A549 (cell line): ENCODE data around the gene FBXL15. TPM values are rescaled to one million over a fixed set of nuclear protein-coding genes. Genes with fewer than 3 reads are reported as not detected.

Experiments used
- ATAC-seq, 2 experiments: fragments of 200-7000 bp in 1 of 2; fragments of >200 bp in 1 of 2; cut with Nextera tagmentation in 1 of 2; cut with Tn5 transposase in 1 of 2; 3 replicates each; pipeline versions ENCODE4 v1.8.0 to v1.9.1; 2018 to 2020; ENCODE audit warnings: mild to moderate bottlenecking in 1 of 2, moderate library complexity in 1 of 2
- CTCF ChIA-PET: fragments of 300-600 bp; sonication (Branson Sonifier 250); formaldehyde crosslinking; extraction: SDS; loops from one replicate; lab custom pipeline; 2021; ENCODE audit warnings: antibody characterized with exemption, inconsistent platforms; lab: Yijun Ruan, JAX
- POLR2A ChIA-PET: fragments of 350-600 bp; formaldehyde crosslinking; extraction: SDS; loops from one replicate; lab custom pipeline; 2021; ENCODE audit warnings: antibody characterized with exemption, inconsistent platforms; lab: Yijun Ruan, JAX
- DNase-seq, 2 experiments: peaks; one replicate each; pipeline versions ENCODE4 v3.0.0 to v3.0.0-alpha.2; 2011 to 2016; ENCODE audit warnings: low read depth in 1 of 2, low spot score in 1 of 2
- FAIRE-seq: peaks from 2 replicates; lab custom pipeline; 2011; peaks lifted over from hg19 to GRCh38; lab: Jason Lieb, UNC
- H3K27ac ChIP-seq, 2 experiments: fragments of >200 bp; sonication (Bioruptor Twin); formaldehyde crosslinking; 3 replicates each; pipeline ENCODE4 v1.5.1; 2016 to 2017
- H3K4me1 ChIP-seq: fragments of >200 bp; sonication (Bioruptor Twin); formaldehyde crosslinking; 3 replicates; pipeline ENCODE4 v1.6.1; 2016
- H3K4me2 ChIP-seq: fragments of >200 bp; sonication (Bioruptor Twin); formaldehyde crosslinking; 3 replicates; pipeline ENCODE4 v1.6.1; 2016
- H3K4me3 ChIP-seq: fragments of >200 bp; sonication (Bioruptor Twin); formaldehyde crosslinking; 3 replicates; pipeline ENCODE4 v1.5.1; 2016
- H3K9me3 ChIP-seq: fragments of >200 bp; sonication (Bioruptor Twin); formaldehyde crosslinking; 3 replicates; pipeline ENCODE4 v1.6.1; 2016
- BCL3 ChIP-seq: fragments of >200 bp; sonication (Bioruptor Twin); formaldehyde crosslinking; IDR thresholded peaks from 3 replicates; pipeline ENCODE4 v1.6.1; 2016
- CHD2 ChIP-seq: fragments of 150-350 bp; IDR thresholded peaks from 2 replicates; pipeline ENCODE4 v1.6.1; 2014; ENCODE audit warnings: low read length; ENCODE audit not compliant: partially characterized antibody
- EHMT2 ChIP-seq: fragments of 200-600 bp; sonication (generic); IDR thresholded peaks from 2 replicates; pipeline ENCODE4 v1.6.1; 2016; ENCODE audit warnings: antibody characterized with exemption, low read depth, mild to moderate bottlenecking, moderate library complexity
- FOSL2 ChIP-seq, 2 experiments: fragments of 450-650 bp in 1 of 2; fragments of >200 bp in 1 of 2; sonication (Bioruptor Twin) in 1 of 2; formaldehyde crosslinking; IDR thresholded peaks; 2 replicates each; pipeline versions ENCODE4 v1.5.0 to v1.6.1; 2016 to 2020; ENCODE audit warnings: mild to moderate bottlenecking in 1 of 2, moderate library complexity in 1 of 2
- GATA3 ChIP-seq: IDR thresholded peaks from 2 replicates; pipeline ENCODE4 v1.6.1; 2012; ENCODE audit warnings: borderline replicate concordance
- HES2 ChIP-seq: fragments of >200 bp; sonication (Bioruptor Twin); formaldehyde crosslinking; IDR thresholded peaks from 2 replicates; pipeline ENCODE4 v1.6.1; 2016
- JUN ChIP-seq, 2 experiments: fragments of >200 bp; sonication (Bioruptor Twin); formaldehyde crosslinking; IDR thresholded peaks; 2 replicates in 1 of 2; 3 replicates in 1 of 2; pipeline ENCODE4 v1.6.1; 2016 to 2017
- JUNB ChIP-seq: fragments of >200 bp; sonication (Bioruptor Twin); formaldehyde crosslinking; IDR thresholded peaks from 2 replicates; pipeline ENCODE4 v1.6.1; 2016
- KDM1A ChIP-seq: fragments of 200-600 bp; sonication (generic); IDR thresholded peaks from 2 replicates; pipeline ENCODE4 v1.6.1; 2016; ENCODE audit warnings: low read depth, mild to moderate bottlenecking
- KDM5A ChIP-seq: fragments of 200-600 bp; sonication (generic); IDR thresholded peaks from 2 replicates; pipeline ENCODE4 v1.6.1; 2016; ENCODE audit warnings: antibody characterized with exemption, mild to moderate bottlenecking
- MAFK ChIP-seq: fragments of 450-650 bp; IDR thresholded peaks from 2 replicates; pipeline ENCODE4 v1.6.1; 2014; ENCODE audit not compliant: partially characterized antibody
- MAZ ChIP-seq: fragments of 150-350 bp; IDR thresholded peaks from 2 replicates; pipeline ENCODE4 v1.6.1; 2014; ENCODE audit warnings: antibody characterized with exemption, low read depth, low read length, borderline replicate concordance
- NPAS2 ChIP-seq: fragments of 250-450 bp; sonication (Bioruptor Pico); IDR thresholded peaks from 2 replicates; pipeline ENCODE4 v1.8.0; 2022; ENCODE audit warnings: mild to moderate bottlenecking, moderate library complexity, borderline replicate concordance
- PBX3 ChIP-seq: IDR thresholded peaks from 2 replicates; pipeline ENCODE4 v1.6.1; 2012
- POLR2A ChIP-seq: IDR thresholded peaks from 2 replicates; pipeline ENCODE4 v1.6.1; 2012; ENCODE audit warnings: mild to moderate bottlenecking, low read length
- POLR2AphosphoS2 ChIP-seq: conservative IDR thresholded peaks from 2 replicates; pipeline ENCODE4 v1.6.1; 2012; ENCODE audit warnings: low read length, improper control_type of control experiment, inconsistent platforms
- RCOR1 ChIP-seq: fragments of 150-350 bp; IDR thresholded peaks from 2 replicates; pipeline ENCODE4 v1.6.1; 2014; ENCODE audit warnings: antibody characterized with exemption, low read length, low read depth
- SMC3 ChIP-seq: fragments of >200 bp; sonication (Bioruptor Twin); formaldehyde crosslinking; IDR thresholded peaks from 3 replicates; pipeline ENCODE4 v1.6.1; 2018; ENCODE audit warnings: inconsistent platforms
- TFCP2L1 ChIP-seq: fragments of 250-450 bp; sonication (Bioruptor Pico); IDR thresholded peaks from 2 replicates; pipeline ENCODE4 v1.5.0; 2021; ENCODE audit warnings: mild to moderate bottlenecking
- TP53 ChIP-seq: fragments of 250-450 bp; sonication (Bioruptor Pico); IDR thresholded peaks from 2 replicates; pipeline ENCODE4 v1.5.0; 2021; ENCODE audit warnings: mild to moderate bottlenecking, moderate library complexity
- WGBS: methylation state at CpG from one replicate; pipeline ENCODE4 v1.1.6; 2017; ENCODE audit errors: missing lambda C conversion rate; 5-methylcytosine and 5-hydroxymethylcytosine counted together
- polyA plus RNA-seq, 4 experiments: library from polyadenylated mRNA; depleted of rRNA in 3 of 4; stranded (reverse); fragments of >200 nt; fragmentation: RNase III in 1 of 4; extraction: RNeasy Plus Mini Kit Qiagen cat#74134 plus additional on column Dnase treatment in 1 of 4; gene quantifications; 2 replicates in 3 of 4; 3 replicates in 1 of 4; pipeline ENCODE4 v1.2.3, GENCODE V29; 2011 to 2017

The FBXL15 gene
- polyA plus RNA-seq, 2 of the 4 experiments (the other 2 are of a cell fraction), result 4.8 to 9.4 TPM

- no peak overlapping the region for H3K4me3 ChIP-seq
- H3K4me2 ChIP-seq, result no peak overlapping the region
- ChIA-PET POLR2A (interaction anchor here (0.9 to 1.2 kb wide), 2 partner anchors 10 to 20 kb away, joined by 3 to 4 read pairs; partner anchors contain the start of gene NFKB2), CTCF (interaction anchor here (1.2 to 16.2 kb wide), 8 partner anchors 9 to 186 kb away, joined by 3 to 450 read pairs (median 74); partner anchors contain the start of genes CUEDC2, ELOVL3, FBXL15 and NFKB2)
- no peak for TF ChIP-seq FOSL2 (IDR thresholded peaks at IDR 0.05)
- no peak for TF ChIP-seq FOSL2 (CRISPR knock-in tag; IDR thresholded peaks at IDR 0.05)
- TF ChIP-seq CHD2, result no peak
- no peak for TF ChIP-seq HES2
- no peak for TF ChIP-seq NPAS2 (CRISPR knock-in tag)
- no peak for TF ChIP-seq TFCP2L1
- no peak for TF ChIP-seq GATA3
- H3K27ac ChIP-seq, result no peak overlapping the region
- FAIRE-seq (no peak), ATAC-seq (peak in 1 of 2 experiments; percentile 1; a peak in 2 of 6 replicates), DNase-seq (no peak)
- WGBS, result 65% methylated on average over 5 of the region's 6 CpGs
- H3K9me3 ChIP-seq, result no peaks in the 10 kb centered on the region
- peaks cover 19% of the 10 kb centered on the region for H3K4me1 ChIP-seq
Measured at GRCh38 chr10:102405632-102406031, 15.0 kb upstream of the FBXL15 start.

- TF ChIP-seq KDM1A (no peak), JUNB (no peak), PBX3 (no peak), KDM5A (no peak), RCOR1 (no peak)
Measured at GRCh38 chr10:102406815-102407214, 13.8 kb upstream of the FBXL15 start.

GRCh38 chr10:102407425-102408130 lies 13.1 kb upstream of the FBXL15 start:
- DNase-seq, result no peak
- TF ChIP-seq POLR2AphosphoS2, result peak; percentile 94; the same call in 1 of the 2 replicates
- TF ChIP-seq KDM5A, result no peak
- TF ChIP-seq, all 56 proteins: peak for 1
- H3K4me1 ChIP-seq, result peaks cover 2% of the 10 kb centered on the region
- FAIRE-seq, result no peak
- H3K9me3 ChIP-seq, result no peaks in the 10 kb centered on the region
- H3K4me3 ChIP-seq, result no peak overlapping the region
- CTCF ChIA-PET, result interaction anchor here (0.9 to 16.2 kb wide), 8 partner anchors 8 to 179 kb away, joined by 3 to 337 read pairs (median 4); partner anchors contain the start of genes CUEDC2, FBXL15 and NFKB2
- WGBS, result 81% methylated on average over 13 of the region's 13 CpGs
- no peak overlapping the region for H3K4me2 ChIP-seq
- no peak overlapping the region for H3K27ac ChIP-seq
- no peak; a peak in 1 of 6 replicates for ATAC-seq
- POLR2A ChIA-PET, result no interaction called here

More at GRCh38 chr10:102406815-102407214, 13.8 kb upstream of the FBXL15 start:
- Histone ChIP-seq H3K27ac (no peak overlapping the region), H3K9me3 (no peaks in the 10 kb centered on the region), H3K4me1 (peaks cover 9% of the 10 kb centered on the region), H3K4me3 (no peak overlapping the region), H3K4me2 (no peak overlapping the region)
- DNase-seq, result no peak
- POLR2A ChIA-PET, result interaction anchor here (0.6 to 0.7 kb wide), 2 partner anchors 12 to 238 kb away, joined by 5 to 10 read pairs; no protein-coding TSS in a partner anchor
- no peak for FAIRE-seq
- no peak for ATAC-seq
- CTCF ChIA-PET, result interaction anchor here (0.6 to 16.2 kb wide), 10 partner anchors 12 to 334 kb away, joined by 3 to 450 read pairs (median 4); partner anchors contain the start of genes CUEDC2, ELOVL3, FBXL15 and NFKB2
- WGBS, result no CpG with 5 or more reads among the region's 2 CpGs

GRCh38 chr10:102408131-102408727 lies 12.4 kb upstream of the FBXL15 start:
- peak; percentile 1; a peak in 1 of 6 replicates for ATAC-seq
- TF ChIP-seq HES2, result no peak
- TF ChIP-seq NPAS2 (CRISPR knock-in tag), result no peak
- TF ChIP-seq JUN (IDR thresholded peaks at IDR 0.05), result no peak
- TF ChIP-seq MAFK, result no peak
- no peak for TF ChIP-seq MAZ
- TF ChIP-seq RCOR1, result no peak
- TF ChIP-seq BCL3, result no peak
- TF ChIP-seq TP53 (CRISPR knock-in tag), result no peak
- TF ChIP-seq POLR2A, result no peak
- TF ChIP-seq SMC3, result no peak
- TF ChIP-seq EHMT2, result no peak
- TF ChIP-seq, all 56 proteins: peak for 0
- H3K4me2 ChIP-seq, result peak overlapping the region; percentile 93
- H3K27ac ChIP-seq, result no peak overlapping the region
- CTCF ChIA-PET, result interaction anchor here (0.9 to 16.2 kb wide), 7 partner anchors 9 to 179 kb away, joined by 3 to 337 read pairs (median 4); partner anchors contain the start of genes CUEDC2, FBXL15 and NFKB2
- peaks cover 2% of the 10 kb centered on the region; the same call in 1 of the 3 replicates for H3K4me1 ChIP-seq
- DNase-seq (no peak), FAIRE-seq (no peak)
- POLR2A ChIA-PET, result no interaction called here
- 79% methylated on average over 14 of the region's 14 CpGs for WGBS
- no peaks in the 10 kb centered on the region for H3K9me3 ChIP-seq
- H3K4me3 ChIP-seq, result peak overlapping the region; percentile 65
